HepG2 (cell line): ENCODE data around the gene C16orf78. TPM values are rescaled to one million over a fixed set of nuclear protein-coding genes. Genes with fewer than 3 reads are reported as not detected.

ENCODE experiments used
- ATF6 ChIP-seq: sonication (generic); formaldehyde crosslinking; conservative IDR thresholded peaks from 2 replicates; pipeline ENCODE4 v1.4.0; 2020; ENCODE audit warnings: missing genetic modification reagents
- FOSL1 ChIP-seq: sonication (generic); formaldehyde crosslinking; IDR thresholded peaks from 2 replicates; pipeline ENCODE4 v1.9.0; 2021; ENCODE audit warnings: missing genetic modification reagents, borderline replicate concordance
- KDM6A ChIP-seq: IDR thresholded peaks from 2 replicates; pipeline ENCODE4 v1.6.1; 2016; ENCODE audit warnings: low read depth
- TOE1 ChIP-seq: sonication (generic); formaldehyde crosslinking; IDR thresholded peaks from 2 replicates; pipeline ENCODE4 v1.4.0; 2020; ENCODE audit warnings: mild to moderate bottlenecking, missing genetic modification reagents
- ZNF260 ChIP-seq: sonication (generic); formaldehyde crosslinking; IDR thresholded peaks from 2 replicates; pipeline ENCODE4 v1.4.0; 2020; ENCODE audit warnings: missing genetic modification reagents, low read depth, mild to moderate bottlenecking, borderline replicate concordance
- ZNF441 ChIP-seq: sonication (generic); formaldehyde crosslinking; IDR thresholded peaks from 2 replicates; pipeline ENCODE4 v1.7.0; 2021; ENCODE audit warnings: missing genetic modification reagents, borderline replicate concordance
- ZNF562 ChIP-seq: sonication (generic); formaldehyde crosslinking; IDR thresholded peaks from 2 replicates; pipeline ENCODE4 v1.8.0; 2022; ENCODE audit warnings: missing genetic modification reagents, borderline replicate concordance
- polyA plus RNA-seq, 8 experiments: library from polyadenylated mRNA; depleted of rRNA in 3 of 8; stranded (reverse) in 7 of 8; unstranded in 1 of 8; fragments of >200 nt; fragmentation: Illumina TruSeq in 4 of 8; extraction: Trizol in 4 of 8; gene quantifications; 2 replicates each; pipeline versions ENCODE4 v1.2.1 to v1.2.3, GENCODE V29; 2011 to 2016; ENCODE audit warnings: low read depth in 4 of 8, missing spikeins in 1 of 8, mixed read lengths in 1 of 8; ENCODE audit not compliant: insufficient read depth in 1 of 8
- total RNA-seq, 5 experiments: library from RNA; depleted of rRNA; stranded (reverse); fragments of >200 nt; fragmentation: Illumina TruSeq; extraction: Trizol; gene quantifications; 2 replicates each; pipeline ENCODE4 v1.2.3, GENCODE V29; 2016; ENCODE audit warnings: low read depth in 1 of 5
- TF ChIP-seq, protein P1 (sequence below): sonication (generic); formaldehyde crosslinking; IDR thresholded peaks from 2 replicates; pipeline ENCODE4 v1.4.0; 2020; ENCODE audit warnings: mild to moderate bottlenecking, missing genetic modification reagents
- TF ChIP-seq, protein P2 (sequence below): sonication (generic); formaldehyde crosslinking; IDR thresholded peaks from 2 replicates; pipeline ENCODE4 v1.5.0; 2020; ENCODE audit warnings: missing genetic modification reagents

Gene C16orf78
- total and polyA plus RNA-seq, 2 of the 13 experiments (the other 11 are each of a cell fraction or from before 2014, with no cell fraction given): not detected

DNA sequence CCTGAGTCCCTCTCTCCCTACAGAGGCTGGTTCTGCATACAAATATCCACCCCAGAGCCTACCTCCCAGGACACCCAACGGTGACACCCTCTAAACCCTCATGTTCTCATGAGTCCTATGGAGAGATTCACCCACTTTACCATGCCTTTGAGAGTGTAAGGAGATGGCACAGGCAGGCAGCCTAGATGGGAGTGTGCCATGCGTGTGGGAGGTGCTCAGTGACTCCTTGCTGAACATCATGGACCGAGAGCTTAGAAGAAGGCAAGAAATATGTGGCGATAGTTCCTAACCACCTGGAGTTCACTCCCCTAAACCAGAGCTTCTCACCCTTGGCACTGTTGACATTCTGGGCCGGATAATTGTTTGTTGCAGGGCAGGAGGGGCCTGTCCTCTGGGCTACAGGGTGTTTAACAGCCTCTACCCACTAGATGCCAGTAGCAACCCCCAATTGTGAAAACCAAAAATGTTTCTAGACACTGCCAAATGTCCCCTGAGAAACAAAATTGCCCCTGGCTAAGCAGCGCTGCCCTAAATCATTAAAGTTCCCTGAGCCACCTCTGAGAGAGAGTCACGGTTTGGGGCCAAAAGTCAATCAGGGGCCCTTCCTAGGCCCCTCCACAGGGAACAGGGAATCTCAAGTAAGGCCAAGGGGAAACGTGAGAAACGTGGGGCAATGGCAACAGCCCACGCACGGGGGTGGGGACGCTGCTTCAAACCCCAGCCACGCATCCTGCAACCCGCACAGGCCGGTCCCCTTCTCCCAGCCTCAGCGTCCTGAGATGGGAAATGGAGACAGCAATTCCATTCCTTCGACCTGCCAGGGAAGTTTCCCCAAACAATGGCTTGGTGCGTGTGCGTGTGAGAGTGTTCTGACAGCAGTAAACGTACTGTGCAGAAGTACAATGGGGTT lies 66.8 kb downstream of the C16orf78 start (continued):
- TF ChIP-seq, protein P1, sequence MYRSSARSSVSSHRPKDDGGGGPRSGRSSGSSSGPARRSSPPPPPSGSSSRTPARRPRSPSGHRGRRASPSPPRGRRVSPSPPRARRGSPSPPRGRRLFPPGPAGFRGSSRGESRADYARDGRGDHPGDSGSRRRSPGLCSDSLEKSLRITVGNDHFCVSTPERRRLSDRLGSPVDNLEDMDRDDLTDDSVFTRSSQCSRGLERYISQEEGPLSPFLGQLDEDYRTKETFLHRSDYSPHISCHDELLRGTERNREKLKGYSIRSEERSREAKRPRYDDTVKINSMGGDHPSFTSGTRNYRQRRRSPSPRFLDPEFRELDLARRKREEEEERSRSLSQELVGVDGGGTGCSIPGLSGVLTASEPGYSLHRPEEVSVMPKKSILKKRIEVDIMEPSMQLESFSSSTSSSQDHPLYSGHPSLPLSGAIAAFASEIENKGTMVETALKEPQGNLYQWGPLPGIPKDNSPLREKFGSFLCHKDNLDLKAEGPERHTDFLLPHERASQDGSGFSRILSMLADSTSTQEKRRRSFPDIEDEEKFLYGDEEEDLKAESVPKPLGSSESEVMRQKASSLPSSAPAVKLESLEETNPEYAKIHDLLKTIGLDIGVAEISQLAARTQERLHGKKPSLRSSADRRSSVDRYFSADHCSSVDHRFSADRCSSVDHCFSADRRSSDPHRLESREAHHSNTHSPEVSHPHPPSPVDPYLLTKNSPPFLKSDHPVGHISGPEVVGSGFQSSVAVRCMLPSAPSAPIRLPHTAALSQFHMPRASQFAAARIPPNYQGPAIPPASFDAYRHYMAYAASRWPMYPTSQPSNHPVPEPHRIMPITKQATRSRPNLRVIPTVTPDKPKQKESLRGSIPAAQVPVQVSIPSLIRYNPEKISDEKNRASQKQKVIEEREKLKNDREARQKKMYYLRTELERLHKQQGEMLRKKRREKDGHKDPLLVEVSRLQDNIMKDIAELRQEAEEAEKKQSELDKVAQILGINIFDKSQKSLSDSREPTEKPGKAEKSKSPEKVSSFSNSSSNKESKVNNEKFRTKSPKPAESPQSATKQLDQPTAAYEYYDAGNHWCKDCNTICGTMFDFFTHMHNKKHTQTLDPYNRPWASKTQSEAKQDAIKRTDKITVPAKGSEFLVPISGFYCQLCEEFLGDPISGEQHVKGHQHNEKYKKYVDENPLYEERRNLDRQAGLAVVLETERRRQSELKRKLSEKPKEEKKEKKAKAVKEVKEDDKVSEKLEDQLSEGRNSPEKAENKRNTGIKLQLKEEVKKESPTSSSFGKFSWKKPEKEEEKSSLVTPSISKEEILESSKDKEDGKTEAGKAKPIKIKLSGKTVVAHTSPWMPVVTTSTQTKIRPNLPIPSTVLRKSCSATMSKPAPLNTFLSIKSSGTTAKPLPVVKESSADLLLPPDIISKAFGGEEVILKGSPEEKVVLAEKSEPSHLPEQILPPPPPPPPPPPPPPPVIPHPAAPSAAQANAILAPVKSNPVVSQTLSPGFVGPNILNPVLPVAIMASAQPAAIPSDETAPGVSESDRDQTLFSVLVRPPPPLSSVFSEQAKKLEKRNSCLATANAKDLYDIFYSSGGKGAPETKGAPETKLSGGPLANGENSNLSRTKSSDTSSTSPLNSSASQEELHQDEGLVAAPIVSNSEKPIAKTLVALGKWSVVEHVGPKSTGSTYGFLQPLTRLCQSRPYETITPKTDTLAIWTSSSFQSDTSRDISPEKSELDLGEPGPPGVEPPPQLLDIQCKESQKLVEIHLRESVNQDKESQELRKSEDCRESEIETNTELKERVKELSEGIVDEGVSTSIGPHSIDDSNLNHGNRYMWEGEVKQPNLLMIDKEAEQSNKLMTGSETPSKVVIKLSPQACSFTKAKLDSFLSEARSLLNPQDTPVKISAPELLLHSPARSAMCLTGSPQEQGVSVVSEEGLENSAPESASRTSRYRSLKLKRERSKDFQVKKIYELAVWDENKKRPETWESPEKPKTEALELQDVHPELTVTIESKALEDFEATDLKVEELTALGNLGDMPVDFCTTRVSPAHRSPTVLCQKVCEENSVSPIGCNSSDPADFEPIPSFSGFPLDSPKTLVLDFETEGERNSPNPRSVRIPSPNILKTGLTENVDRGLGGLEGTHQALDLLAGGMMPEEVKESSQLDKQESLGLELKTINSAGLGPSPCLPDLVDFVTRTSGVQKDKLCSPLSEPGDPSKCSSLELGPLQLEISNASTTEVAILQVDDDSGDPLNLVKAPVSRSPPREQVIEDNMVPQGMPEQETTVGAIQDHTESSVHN (CRISPR knock-in tag): no peak
- TF ChIP-seq FOSL1 (CRISPR knock-in tag): no peak
- no peak for TF ChIP-seq ZNF441 (CRISPR knock-in tag)
- no peak for TF ChIP-seq KDM6A
- TF ChIP-seq, protein P2, sequence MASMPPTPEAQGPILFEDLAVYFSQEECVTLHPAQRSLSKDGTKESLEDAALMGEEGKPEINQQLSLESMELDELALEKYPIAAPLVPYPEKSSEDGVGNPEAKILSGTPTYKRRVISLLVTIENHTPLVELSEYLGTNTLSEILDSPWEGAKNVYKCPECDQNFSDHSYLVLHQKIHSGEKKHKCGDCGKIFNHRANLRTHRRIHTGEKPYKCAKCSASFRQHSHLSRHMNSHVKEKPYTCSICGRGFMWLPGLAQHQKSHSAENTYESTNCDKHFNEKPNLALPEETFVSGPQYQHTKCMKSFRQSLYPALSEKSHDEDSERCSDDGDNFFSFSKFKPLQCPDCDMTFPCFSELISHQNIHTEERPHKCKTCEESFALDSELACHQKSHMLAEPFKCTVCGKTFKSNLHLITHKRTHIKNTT (CRISPR knock-in tag): no peak
- no peak for TF ChIP-seq ZNF562 (CRISPR knock-in tag)
- no peak for TF ChIP-seq ZNF260 (CRISPR knock-in tag)
- no peak for TF ChIP-seq ATF6 (CRISPR knock-in tag)
- TF ChIP-seq TOE1 (CRISPR knock-in tag): no peak
